ENCODE results near the gene TAL1. TPM values are rescaled to one million over a fixed set of nuclear protein-coding genes. Genes with fewer than 3 reads are reported as not detected.

The TAL1 gene
- total and polyA plus RNA-seq, 7 donors: 1.2 to 3.9 (median 2.7) TPM; not detected in 1

DNA sequence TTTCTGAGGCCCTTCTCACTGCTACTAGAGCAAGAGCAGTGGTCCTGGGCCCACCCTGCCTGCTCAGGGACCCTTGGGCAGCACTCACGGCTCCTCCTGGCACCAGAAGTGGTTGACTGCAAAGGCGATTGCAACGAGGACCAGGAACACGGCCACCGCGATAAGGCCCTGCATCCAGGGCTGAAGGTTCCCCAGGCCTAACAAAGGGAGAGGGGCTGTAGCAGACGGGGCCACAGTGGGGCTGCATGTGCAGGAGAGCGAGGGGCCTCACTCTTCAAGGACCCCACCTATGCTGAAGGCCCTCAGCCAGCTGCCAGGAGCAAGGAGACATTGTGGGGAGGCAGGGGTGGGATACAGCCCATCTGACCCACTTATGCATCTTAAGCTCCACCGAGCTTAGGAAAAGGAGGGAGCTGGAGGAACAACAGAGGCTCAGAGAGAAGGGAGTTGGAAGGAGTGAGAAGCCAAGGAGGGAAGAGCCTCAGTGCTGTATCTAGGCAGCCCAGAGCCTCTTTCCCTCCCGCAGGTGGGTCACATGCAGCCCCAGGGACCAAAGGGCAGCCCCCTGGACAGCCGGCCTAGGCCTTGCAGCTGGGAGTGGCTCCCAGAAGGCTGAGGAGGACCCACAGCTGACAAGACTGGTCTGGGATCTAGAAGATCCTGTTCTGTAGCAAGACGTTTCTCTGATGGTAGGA lies 44.6 kb downstream of the TAL1 start:
- peaks cover 0 to 15% (median 0%) of the 10 kb centered on the region in 3 donors for H3K27me3 ChIP-seq
- H3K4me3 ChIP-seq: no peak overlapping the region
- H3K36me3 ChIP-seq: no peaks in the 10 kb centered on the region
- TF ChIP-seq EP300 (IDR thresholded peaks at IDR 0.05): no peak
- no peak for TF ChIP-seq CTCF (IDR thresholded peaks at IDR 0.05)
- TF ChIP-seq POLR2A (IDR thresholded peaks at IDR 0.05): no peak
- TF ChIP-seq POLR2AphosphoS5 (IDR thresholded peaks at IDR 0.05): no peak
- no peak for DNase-seq
- H3K4me1 ChIP-seq: peaks cover 0 to 14% (median 12%) of the 10 kb centered on the region in 4 donors
- no peak overlapping the region for H3K27ac ChIP-seq
- 70 to 85% methylated on average over 12 of the region's 12 CpGs for WGBS, 2 donors
- intact Hi-C loops (cut with DNase I): no loop called here
- H3K9me3 ChIP-seq: no peaks in the 10 kb centered on the region

GRCh38 chr1:47186267-47187185 lies 45.5 kb downstream of the TAL1 start:
- TF ChIP-seq POLR2A (IDR thresholded peaks at IDR 0.05): no peak
- TF ChIP-seq EP300 (IDR thresholded peaks at IDR 0.05): no peak
- no peak for TF ChIP-seq POLR2AphosphoS5 (IDR thresholded peaks at IDR 0.05)
- H3K27ac ChIP-seq: no peak overlapping the region
- no peak overlapping the region for H3K4me3 ChIP-seq
- H3K27me3 ChIP-seq: peaks cover 0 to 23% (median 2%) of the 10 kb centered on the region in 3 donors
- H3K9me3 ChIP-seq: no peaks in the 10 kb centered on the region
- WGBS, 2 donors: 94 to 95% methylated on average over 13 of the region's 13 CpGs
- intact Hi-C loops (cut with DNase I): no loop called here
- DNase-seq: no peak
- peaks cover 0 to 14% (median 12%) of the 10 kb centered on the region in 4 donors for H3K4me1 ChIP-seq
- no peaks in the 10 kb centered on the region for H3K36me3 ChIP-seq

DNA sequence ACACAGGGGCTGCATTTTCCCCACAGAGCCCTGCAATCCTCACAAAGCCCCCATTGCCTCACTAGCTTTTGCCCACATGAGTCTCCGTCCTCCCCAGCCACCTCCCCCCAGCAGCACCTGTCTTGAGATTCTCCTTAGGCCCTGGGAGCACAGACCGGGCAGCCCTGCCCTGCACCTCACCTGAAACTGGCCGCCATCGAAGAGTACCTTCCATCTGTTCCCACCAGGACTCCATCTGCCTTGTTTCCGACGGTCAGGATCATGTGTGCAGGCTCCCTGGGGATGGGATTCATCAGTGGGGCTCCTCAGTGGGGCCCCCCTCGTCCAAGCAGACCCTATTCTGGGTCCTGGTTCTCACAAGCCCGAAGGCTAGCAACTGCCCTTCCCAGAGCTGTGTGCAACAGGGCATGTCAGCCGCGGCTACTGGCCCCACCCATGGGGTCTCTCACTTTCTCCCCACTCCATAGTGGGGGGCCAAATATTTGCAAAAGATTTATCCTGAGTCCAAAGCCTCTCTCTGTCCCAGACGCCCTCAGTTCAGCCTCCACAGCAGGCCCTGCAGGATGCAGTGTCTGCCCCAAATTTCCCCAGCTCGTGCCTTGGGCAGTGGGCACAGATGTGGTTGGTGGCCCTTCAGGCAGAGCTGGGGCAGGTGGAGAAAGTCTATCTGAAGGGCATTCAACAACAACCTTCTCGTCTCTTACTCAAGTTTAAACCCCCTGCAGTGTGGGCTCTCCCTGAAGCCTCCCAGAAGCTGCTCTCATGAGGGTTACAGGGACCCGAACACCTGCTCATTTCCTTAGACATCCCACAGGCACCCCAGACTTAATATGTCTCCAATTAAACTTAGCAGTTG lies 47.0 kb downstream of the TAL1 start:
- intact Hi-C loops (cut with DNase I): no loop called here
- no peak for DNase-seq

DNA sequence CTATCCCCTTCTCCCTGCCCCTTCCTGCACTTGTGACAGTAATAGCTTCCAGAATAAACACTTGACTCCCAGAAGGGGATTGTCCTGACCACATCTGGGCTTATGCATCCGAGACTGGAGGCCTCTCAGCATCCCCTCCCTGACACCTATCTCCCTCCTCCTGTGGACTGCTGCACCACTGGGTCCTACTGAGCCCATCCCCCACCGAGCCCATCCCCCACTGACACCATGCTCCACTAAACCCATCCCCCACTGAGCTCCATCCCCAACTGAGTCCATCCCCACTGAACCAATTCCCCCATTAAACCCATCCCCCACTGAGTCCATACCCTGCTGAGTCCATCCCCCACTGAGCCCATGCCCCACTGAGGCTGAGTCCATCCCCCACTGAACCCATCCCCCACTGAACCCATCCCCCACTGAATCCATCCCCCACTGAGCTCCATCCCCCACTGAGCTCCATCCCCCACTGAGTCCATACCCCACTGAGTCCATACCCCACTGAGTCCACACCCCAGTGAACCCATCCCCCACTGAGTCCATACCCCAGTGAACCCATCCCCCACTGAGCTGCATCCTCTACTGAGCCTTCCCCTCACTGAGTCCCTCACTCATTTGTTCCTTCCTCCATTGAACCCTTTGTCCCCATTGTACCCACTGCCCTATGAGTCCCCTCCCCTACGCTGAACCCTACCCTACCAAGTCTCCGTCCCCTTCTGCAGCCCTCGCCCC lies 47.8 kb downstream of the TAL1 start:
- H3K4me3 ChIP-seq: no peak overlapping the region
- H3K36me3 ChIP-seq: no peaks in the 10 kb centered on the region
- WGBS, 2 donors: 82 to 86% methylated on average over 5 of the region's 5 CpGs
- H3K9me3 ChIP-seq: no peaks in the 10 kb centered on the region
- no peak for DNase-seq
- intact Hi-C loops (cut with DNase I): no loop called here
- peaks cover 0 to 30% (median 2%) of the 10 kb centered on the region in 3 donors for H3K27me3 ChIP-seq
- peaks cover 0 to 13% (median 12%) of the 10 kb centered on the region in 4 donors for H3K4me1 ChIP-seq
- H3K27ac ChIP-seq: no peak overlapping the region
- TF ChIP-seq POLR2AphosphoS5 (IDR thresholded peaks at IDR 0.05): no peak
- TF ChIP-seq CTCF (IDR thresholded peaks at IDR 0.05): no peak
- no peak for TF ChIP-seq POLR2A (IDR thresholded peaks at IDR 0.05)
- no peak for TF ChIP-seq EP300 (IDR thresholded peaks at IDR 0.05)

More for the DNA sequence above, 47.0 kb downstream of the TAL1 start:
- TF ChIP-seq POLR2AphosphoS5 (IDR thresholded peaks at IDR 0.05): no peak
- TF ChIP-seq EP300 (IDR thresholded peaks at IDR 0.05): no peak
- TF ChIP-seq CTCF (IDR thresholded peaks at IDR 0.05): no peak
- TF ChIP-seq POLR2A (IDR thresholded peaks at IDR 0.05): no peak
- Histone ChIP-seq H3K4me1 (peaks cover 0 to 12% (median 8%) of the 10 kb centered on the region in 4 donors), H3K36me3 (no peaks in the 10 kb centered on the region), H3K27me3 (peaks cover 0 to 30% (median 2%) of the 10 kb centered on the region in 3 donors), H3K9me3 (no peaks in the 10 kb centered on the region), H3K27ac (no peak overlapping the region), H3K4me3 (no peak overlapping the region)
- WGBS, 2 donors: 89 to 91% methylated on average over 14 of the region's 14 CpGs
